Suppressor macrophage (primary cell): ENCODE results near the gene OR2A12.
"Not testable (repeated sequence)": the region's sequence is repeated elsewhere in the genome, so short reads cannot be mapped to it uniquely, and the experiment has no call there.

Experiments used
- DNase-seq, 4 experiments: peaks; one replicate each; pipeline ENCODE4 v3.0.0-alpha.2; 2020 to 2022
- total RNA-seq, 17 experiments: gene quantifications; one replicate each; lab custom pipeline; 2026; ENCODE audit warnings: mixed read lengths in 6 of 17, inconsistent platforms in 3 of 17; lab: John Stamatoyannopoulos, UW

Gene OR2A12
- total RNA-seq: 0 to 1.7 (median 0) reads per million in 17 experiments

GRCh38 chr7:144085978-144086377, at the start of gene OR2A12:
Gene OR2A12 (plus strand): TSS chr7:144086278. CDS start chr7:144095108, 8,830 bp downstream.
- no peak for DNase-seq

- DNase-seq: peak in 1 of 4 experiments; percentile 4
Measured at GRCh38 chr7:144036302-144036885, 49.7 kb upstream of the OR2A12 start.

GRCh38 chr7:144037414-144038035, 48.6 kb upstream of the OR2A12 start:
- no peak for DNase-seq

- DNase-seq: no peak
Measured at GRCh38 chr7:144038887-144039286, 47.2 kb upstream of the OR2A12 start.

- DNase-seq: no peak
Measured at GRCh38 chr7:144048648-144049047, 37.4 kb upstream of the OR2A12 start, which contains the start of gene OR2A5. Gene OR2A5 (plus strand): TSS chr7:144048948. CDS start chr7:144050402, 1,454 bp downstream.

GRCh38 chr7:144049491-144049890, 36.6 kb upstream of the OR2A12 start:
- no peak for DNase-seq

- DNase-seq: no peak
Measured at GRCh38 chr7:144050093-144050492, 36.0 kb upstream of the OR2A12 start.

GRCh38 chr7:144050884-144051283, 35.2 kb upstream of the OR2A12 start:
- not testable (repeated sequence) for DNase-seq

GRCh38 chr7:144057954-144058353, 28.1 kb upstream of the OR2A12 start:
- DNase-seq: no peak

- DNase-seq: peak in 1 of 4 experiments; percentile 3
Measured at GRCh38 chr7:144063710-144064109, 22.4 kb upstream of the OR2A12 start.

GRCh38 chr7:144069511-144069910, 16.6 kb upstream of the OR2A12 start, which contains the start of gene OR2A25:
Gene OR2A25 (plus strand): TSS chr7:144069811. CDS start chr7:144074220, 4,409 bp downstream.
- DNase-seq: no peak

GRCh38 chr7:144069953-144070352, 16.1 kb upstream of the OR2A12 start:
- no peak for DNase-seq

- DNase-seq: no peak
Measured at GRCh38 chr7:144074374-144074773, 11.7 kb upstream of the OR2A12 start.

GRCh38 chr7:144086730-144087129, 652 bp downstream of the OR2A12 start:
- DNase-seq: no peak

GRCh38 chr7:144087230-144087629, 1.2 kb downstream of the OR2A12 start:
- no peak for DNase-seq

GRCh38 chr7:144090667-144091066, 4.6 kb downstream of the OR2A12 start:
- DNase-seq: no peak

- no peak for DNase-seq
Measured at GRCh38 chr7:144098776-144099175, 12.7 kb downstream of the OR2A12 start.

GRCh38 chr7:144100607-144101006, 14.5 kb downstream of the OR2A12 start:
- no peak for DNase-seq

GRCh38 chr7:144102041-144102440, 16.0 kb downstream of the OR2A12 start:
- no peak for DNase-seq

- no peak for DNase-seq
Measured at GRCh38 chr7:144105211-144105610, 19.1 kb downstream of the OR2A12 start.

GRCh38 chr7:144109283-144109682, 23.2 kb downstream of the OR2A12 start, which contains the start of gene OR2A2:
Gene OR2A2 (plus strand): TSS chr7:144109583. CDS start chr7:144109583, 0 bp downstream.
- DNase-seq: no peak

- no peak for DNase-seq
Measured at GRCh38 chr7:144110272-144110671, 24.2 kb downstream of the OR2A12 start.

GRCh38 chr7:144113651-144114050, 27.6 kb downstream of the OR2A12 start:
- no peak for DNase-seq

GRCh38 chr7:144118341-144118740, 32.3 kb downstream of the OR2A12 start:
- DNase-seq: no peak
